Gastroesophageal sphincter (tissue), 4 donors: ENCODE data around the gene BLOC1S5. TPM values are rescaled to one million over a fixed set of nuclear protein-coding genes. Genes with fewer than 3 reads are reported as not detected.

Source experiments
- ATAC-seq: fragments of 150-250 bp; one replicate; pipeline ENCODE4 v1.9.1; 2016; ENCODE audit warnings: mild to moderate bottlenecking, moderate library complexity
- H3K27ac ChIP-seq, 4 donors: fragments of 200-600 bp; sonication (generic) in 3 of 4; 1 replicate in 3 of 4; 2 replicates in 1 of 4; pipeline ENCODE4 v1.5.1; 2016 to 2019
- H3K27me3 ChIP-seq: fragments of 200-600 bp; sonication (generic); one replicate; pipeline ENCODE4 v1.5.1; 2019
- H3K36me3 ChIP-seq, 2 donors: fragments of 200-600 bp; sonication (generic); one replicate each; pipeline ENCODE4 v1.5.1; 2019; ENCODE audit warnings: control low read depth in 1 of 2
- H3K4me1 ChIP-seq, 3 donors: fragments of 200-600 bp; sonication (generic); 1 replicate in 2 of 3; 2 replicates in 1 of 3; pipeline ENCODE4 v1.5.1; 2016 to 2019; ENCODE audit warnings: control low read depth in 2 of 3
- H3K4me3 ChIP-seq, 2 donors: fragments of 200-600 bp; sonication (generic); one replicate each; pipeline ENCODE4 v1.5.1; 2019; ENCODE audit warnings: mild to moderate bottlenecking in 1 of 2, moderate library complexity in 1 of 2
- H3K9me3 ChIP-seq, 3 donors: fragments of 200-600 bp; sonication (generic); one replicate each; pipeline ENCODE4 v1.5.1; 2017 to 2019; ENCODE audit warnings: control low read depth in 2 of 3
- CTCF ChIP-seq, 4 experiments: fragments of 200-600 bp in 2 of 4; fragments of 450-650 bp in 2 of 4; sonication (generic) in 1 of 4; IDR thresholded peaks; one replicate each; pipeline ENCODE4 v1.5.1; 2017 to 2019; ENCODE audit warnings: antibody characterized with exemption in 4 of 4, mild to moderate bottlenecking in 2 of 4, moderate library complexity in 2 of 4
- EP300 ChIP-seq: sonication (generic); formaldehyde crosslinking; IDR thresholded peaks from one replicate; pipeline ENCODE4 v1.6.1; 2017; ENCODE audit warnings: antibody characterized with exemption, mild to moderate bottlenecking
- POLR2A ChIP-seq, 2 donors: fragments of 450-650 bp; IDR thresholded peaks; one replicate each; pipeline ENCODE4 v1.6.1; 2017; ENCODE audit warnings: antibody characterized with exemption in 2 of 2, mild to moderate bottlenecking in 2 of 2, moderate library complexity in 1 of 2
- POLR2AphosphoS5 ChIP-seq: sonication (generic); formaldehyde crosslinking; IDR thresholded peaks from one replicate; pipeline ENCODE4 v1.6.1; 2017; ENCODE audit warnings: antibody characterized with exemption
- WGBS, 2 donors: methylation state at CpG; one replicate each; pipeline ENCODE4 v1.1.5; 2018; ENCODE audit warnings: low coverage in 1 of 2; 5-methylcytosine and 5-hydroxymethylcytosine counted together
- total RNA-seq, 4 donors: library from RNA; depleted of rRNA; stranded (reverse); fragments of >200 nt; gene quantifications; one replicate each; pipeline ENCODE4 v1.1.0, GENCODE V29; 2016

The BLOC1S5 gene
- total RNA-seq, 4 donors from 2014 or later = 10.9 to 15.7 (median 14.8) TPM

GRCh38 chr6:8026800-8027199, 37.4 kb downstream of the BLOC1S5 start:
- 96% methylated on average over 3 of the region's 3 CpGs for WGBS, 2 donors
- no peak overlapping the region for H3K27ac ChIP-seq
- ATAC-seq = no peak
- no peaks in the 10 kb centered on the region for H3K27me3 ChIP-seq
- peaks cover 0 to 20% (median 4%) of the 10 kb centered on the region in 3 donors for H3K4me1 ChIP-seq
- peaks cover 0 to 3% of the 10 kb centered on the region in 2 donors for H3K36me3 ChIP-seq
- no peaks in the 10 kb centered on the region for H3K9me3 ChIP-seq
- TF ChIP-seq EP300 (no peak), CTCF (IDR thresholded peaks at IDR 0.05) (no peak), POLR2AphosphoS5 (no peak), POLR2A (IDR thresholded peaks at IDR 0.05) (no peak)
- H3K4me3 ChIP-seq = no peak overlapping the region

GRCh38 chr6:8025191-8025590, 39.0 kb downstream of the BLOC1S5 start:
- no peaks in the 10 kb centered on the region for H3K27me3 ChIP-seq
- 79 to 90% methylated on average over 2 to 4 of the region's 4 CpGs for WGBS, 2 donors
- peaks cover 0 to 20% (median 4%) of the 10 kb centered on the region in 3 donors for H3K4me1 ChIP-seq
- H3K4me3 ChIP-seq = no peak overlapping the region
- H3K9me3 ChIP-seq = no peaks in the 10 kb centered on the region
- TF ChIP-seq POLR2AphosphoS5 (no peak), CTCF (IDR thresholded peaks at IDR 0.05) (no peak), EP300 (no peak), POLR2A (IDR thresholded peaks at IDR 0.05) (no peak)
- H3K36me3 ChIP-seq = peaks cover 0 to 3% of the 10 kb centered on the region in 2 donors
- no peak overlapping the region for H3K27ac ChIP-seq
- no peak for ATAC-seq

GRCh38 chr6:8023638-8024037, 40.6 kb downstream of the BLOC1S5 start:
- Histone ChIP-seq H3K27ac (no peak overlapping the region), H3K4me1 (peaks cover 0 to 9% (median 3%) of the 10 kb centered on the region in 3 donors), H3K36me3 (peaks cover 0 to 3% of the 10 kb centered on the region in 2 donors), H3K9me3 (no peaks in the 10 kb centered on the region), H3K27me3 (no peaks in the 10 kb centered on the region), H3K4me3 (no peak overlapping the region)
- TF ChIP-seq EP300 = no peak
- TF ChIP-seq CTCF (IDR thresholded peaks at IDR 0.05) = no peak
- no peak for TF ChIP-seq POLR2A (IDR thresholded peaks at IDR 0.05)
- no peak for TF ChIP-seq POLR2AphosphoS5
- no peak for ATAC-seq
- 87 to 92% methylated on average over 2 of the region's 2 CpGs for WGBS, 2 donors

- Histone ChIP-seq H3K4me1 (no peaks in the 10 kb centered on the region), H3K27me3 (no peaks in the 10 kb centered on the region), H3K36me3 (peaks cover 0 to 10% of the 10 kb centered on the region in 2 donors), H3K27ac (no peak overlapping the region), H3K4me3 (no peak overlapping the region), H3K9me3 (no peaks in the 10 kb centered on the region)
- WGBS, 2 donors = 85 to 90% methylated on average over 4 of the region's 4 CpGs
- no peak for TF ChIP-seq POLR2AphosphoS5
- no peak for TF ChIP-seq POLR2A (IDR thresholded peaks at IDR 0.05)
- no peak for TF ChIP-seq EP300
- TF ChIP-seq CTCF (IDR thresholded peaks at IDR 0.05) = no peak
- ATAC-seq = no peak
These were observed 44.1 kb downstream of the BLOC1S5 start for GRCh38 chr6:8020083-8020482.

- WGBS, 2 donors = 76 to 84% methylated on average over 7 of the region's 7 CpGs
- TF ChIP-seq CTCF (IDR thresholded peaks at IDR 0.05) (no peak), POLR2AphosphoS5 (no peak), EP300 (no peak), POLR2A (IDR thresholded peaks at IDR 0.05) (no peak)
- H3K4me1 ChIP-seq = peaks cover 0 to 6% (median 0%) of the 10 kb centered on the region in 3 donors
- H3K27me3 ChIP-seq = no peaks in the 10 kb centered on the region
- no peaks in the 10 kb centered on the region for H3K9me3 ChIP-seq
- peaks cover 0 to 13% of the 10 kb centered on the region in 2 donors for H3K36me3 ChIP-seq
- H3K27ac ChIP-seq = no peak overlapping the region
- H3K4me3 ChIP-seq = no peak overlapping the region
- no peak for ATAC-seq
These were observed 46.5 kb downstream of the BLOC1S5 start for GRCh38 chr6:8017705-8018104.
